Type B pancreatic cell (in vitro differentiated cells): ENCODE data around the gene BBS9. TPM values are rescaled to one million over a fixed set of nuclear protein-coding genes. Genes with fewer than 3 reads are reported as not detected.

Source experiments
- DNase-seq: peaks from one replicate; pipeline ENCODE4 v3.0.0; 2021; ENCODE audit warnings: mixed read lengths; ENCODE audit not compliant: unreplicated experiment; ENCODE audit errors: extremely low spot score
- H3K27ac Mint-ChIP-seq: 2 replicates; pipeline ENCODE4 v1.8.0; 2021; ENCODE audit warnings: mild to moderate bottlenecking, mixed read lengths
- H3K27me3 Mint-ChIP-seq: 2 replicates; pipeline ENCODE4 v1.8.0; 2021; ENCODE audit warnings: mixed read lengths
- H3K36me3 Mint-ChIP-seq: 2 replicates; pipeline ENCODE4 v1.8.0; 2021; ENCODE audit warnings: mixed read lengths
- H3K4me1 Mint-ChIP-seq: one replicate; pipeline ENCODE4 v1.8.0; 2021; ENCODE audit warnings: mixed read lengths; ENCODE audit not compliant: unreplicated experiment
- H3K4me3 Mint-ChIP-seq: 2 replicates; pipeline ENCODE4 v1.8.0; 2021; ENCODE audit warnings: mild to moderate bottlenecking, mixed read lengths
- H3K9me3 Mint-ChIP-seq: 2 replicates; pipeline ENCODE4 v1.8.0; 2021; ENCODE audit warnings: mixed read lengths
- CTCF ChIP-seq: fragments of 200-600 bp; sonication (generic); conservative IDR thresholded peaks from 2 replicates; pipeline ENCODE4 v1.5.0; 2021; ENCODE audit warnings: antibody characterized with exemption, mild to moderate bottlenecking
- total RNA-seq: library from RNA; stranded (reverse); gene quantifications from 2 replicates; pipeline ENCODE4 v1.2.1, GENCODE V29; 2021; ENCODE audit warnings: low replicate concordance

Gene BBS9
- total RNA-seq, 1 donor from 2014 or later = 19.7 TPM

GRCh38 chr7:33554576-33554975, 425.2 kb downstream of the BBS9 start:
- H3K9me3 Mint-ChIP-seq = no peaks in the 10 kb centered on the region
- H3K4me3 Mint-ChIP-seq = no peak overlapping the region
- H3K27me3 Mint-ChIP-seq = no peaks in the 10 kb centered on the region
- H3K36me3 Mint-ChIP-seq = peaks cover 4% of the 10 kb centered on the region
- H3K4me1 Mint-ChIP-seq = no peaks in the 10 kb centered on the region
- TF ChIP-seq CTCF = no peak
- no peak for DNase-seq
- H3K27ac Mint-ChIP-seq = no peak overlapping the region

GRCh38 chr7:33556472-33556871, 427.1 kb downstream of the BBS9 start:
- Mint-ChIP-seq H3K4me3 (no peak overlapping the region), H3K4me1 (no peaks in the 10 kb centered on the region), H3K27me3 (no peaks in the 10 kb centered on the region), H3K36me3 (peaks cover 4% of the 10 kb centered on the region), H3K9me3 (no peaks in the 10 kb centered on the region), H3K27ac (no peak overlapping the region)
- no peak for DNase-seq
- TF ChIP-seq CTCF = no peak

- TF ChIP-seq CTCF = no peak
- Mint-ChIP-seq H3K27ac (no peak overlapping the region), H3K27me3 (no peaks in the 10 kb centered on the region), H3K4me1 (no peaks in the 10 kb centered on the region), H3K36me3 (peaks cover 4% of the 10 kb centered on the region), H3K4me3 (no peak overlapping the region), H3K9me3 (no peaks in the 10 kb centered on the region)
- DNase-seq = no peak
Observed at GRCh38 chr7:33558549-33559323, 429.4 kb downstream of the BBS9 start.

GRCh38 chr7:33559324-33559710, 430.0 kb downstream of the BBS9 start:
- peaks cover 4% of the 10 kb centered on the region for H3K36me3 Mint-ChIP-seq
- DNase-seq = no peak
- no peak overlapping the region for H3K4me3 Mint-ChIP-seq
- H3K27ac Mint-ChIP-seq = no peak overlapping the region
- no peak for TF ChIP-seq CTCF
- H3K4me1 Mint-ChIP-seq = no peaks in the 10 kb centered on the region
- no peaks in the 10 kb centered on the region for H3K9me3 Mint-ChIP-seq
- no peaks in the 10 kb centered on the region for H3K27me3 Mint-ChIP-seq

GRCh38 chr7:33562996-33563395, 433.6 kb downstream of the BBS9 start:
- no peaks in the 10 kb centered on the region for H3K4me1 Mint-ChIP-seq
- no peaks in the 10 kb centered on the region for H3K27me3 Mint-ChIP-seq
- DNase-seq = no peak
- H3K36me3 Mint-ChIP-seq = peaks cover 3% of the 10 kb centered on the region
- no peaks in the 10 kb centered on the region for H3K9me3 Mint-ChIP-seq
- no peak overlapping the region for H3K4me3 Mint-ChIP-seq
- no peak for TF ChIP-seq CTCF
- H3K27ac Mint-ChIP-seq = no peak overlapping the region
